G401.6 (cell line): Measurements from ENCODE around the gene MXRA8.

Source experiments
- FAIRE-seq: peaks from 2 replicates; lab custom pipeline; 2012; peaks lifted over from hg19 to GRCh38; lab: Jason Lieb, UNC

The MXRA8 gene

GRCh38 chr1:1365875-1366698, 7.7 kb upstream of the MXRA8 start:
- FAIRE-seq = no peak

GRCh38 chr1:1364266-1364665, 5.9 kb upstream of the MXRA8 start:
- no peak for FAIRE-seq

GRCh38 chr1:1361982-1362423, 3.6 kb upstream of the MXRA8 start:
- FAIRE-seq = no peak

- no peak for FAIRE-seq
These were observed 3.1 kb upstream of the MXRA8 start for GRCh38 chr1:1361233-1361981.

- FAIRE-seq = no peak
These were observed 2.3 kb upstream of the MXRA8 start for GRCh38 chr1:1360506-1361169.

GRCh38 chr1:1359664-1360468, 1.5 kb upstream of the MXRA8 start:
- no peak for FAIRE-seq

GRCh38 chr1:1359308-1359663, 931 bp upstream of the MXRA8 start:
- no peak for FAIRE-seq

GRCh38 chr1:1357871-1358432, 403 bp downstream of the MXRA8 start:
- no peak for FAIRE-seq

- no peak for FAIRE-seq
These were observed 1.5 kb downstream of the MXRA8 start for GRCh38 chr1:1356796-1357401.

GRCh38 chr1:1356166-1356795, 2.1 kb downstream of the MXRA8 start:
- no peak for FAIRE-seq

- no peak for FAIRE-seq
These were observed 2.9 kb downstream of the MXRA8 start for GRCh38 chr1:1355416-1355815.

- FAIRE-seq = no peak
These were observed 3.8 kb downstream of the MXRA8 start for GRCh38 chr1:1354271-1355247.

- FAIRE-seq = no peak
These were observed 4.8 kb downstream of the MXRA8 start for GRCh38 chr1:1353389-1354151.

- FAIRE-seq = no peak
These were observed 5.5 kb downstream of the MXRA8 start for GRCh38 chr1:1352786-1353388.

GRCh38 chr1:1351511-1352427, 6.6 kb downstream of the MXRA8 start:
- FAIRE-seq = no peak

GRCh38 chr1:1349256-1350012, 8.9 kb downstream of the MXRA8 start, which contains the start of gene DVL1:
Gene DVL1, minus strand, starts transcription at chr1:1349418. Its CDS starts 353 bp downstream, at chr1:1349065.
- FAIRE-seq = no peak
